H9 (cell line): Measurements from ENCODE around the gene ADAMTS3. TPM values are rescaled to one million over a fixed set of nuclear protein-coding genes. Genes with fewer than 3 reads are reported as not detected.
A peak's percentile ranks its signal among the peaks of the same experiment; 100 is the strongest.

Experiments
- DNase-seq: peaks from one replicate; pipeline ENCODE4 v3.0.0-alpha.2; 2017
- H2AFZ ChIP-seq: one replicate; pipeline ENCODE4 v1.6.1; 2013; ENCODE audit warnings: mild to moderate bottlenecking, low read length, control low read depth, moderate library complexity
- H2AK5ac ChIP-seq: 2 replicates; pipeline ENCODE4 v1.6.1; 2013; ENCODE audit warnings: low read length, control low read depth, mixed read lengths; ENCODE audit not compliant: insufficient read length
- H2BK120ac ChIP-seq: one replicate; pipeline ENCODE4 v1.6.1; 2013; ENCODE audit warnings: low read depth, mild to moderate bottlenecking, low read length, control low read depth, inconsistent platforms; ENCODE audit not compliant: poor library complexity, severe bottlenecking
- H2BK12ac ChIP-seq: 2 replicates; pipeline ENCODE4 v1.6.1; 2013; ENCODE audit warnings: low read length, control low read depth, mixed read lengths, low read depth; ENCODE audit not compliant: insufficient read length
- H2BK15ac ChIP-seq: 2 replicates; pipeline ENCODE4 v1.6.1; 2013; ENCODE audit warnings: low read depth, low read length, control low read depth
- H2BK20ac ChIP-seq: one replicate; pipeline ENCODE4 v1.6.1; 2013; ENCODE audit warnings: low read depth, mild to moderate bottlenecking, low read length, control low read depth, inconsistent platforms; ENCODE audit not compliant: poor library complexity, severe bottlenecking
- H2BK5ac ChIP-seq: 2 replicates; pipeline ENCODE4 v1.6.1; 2013; ENCODE audit warnings: low read length, control low read depth, mixed read lengths; ENCODE audit not compliant: insufficient read length
- H3K14ac ChIP-seq: 2 replicates; pipeline ENCODE4 v1.6.1; 2013; ENCODE audit warnings: low read length, control low read depth; ENCODE audit not compliant: insufficient read depth
- H3K18ac ChIP-seq: 2 replicates; pipeline ENCODE4 v1.6.1; 2013; ENCODE audit warnings: low read depth, mild to moderate bottlenecking, mixed read lengths, low read length, control low read depth; ENCODE audit not compliant: insufficient read length
- H3K23ac ChIP-seq: 2 replicates; pipeline ENCODE4 v1.6.1; 2013; ENCODE audit warnings: low read length, control low read depth, mixed read lengths, low read depth; ENCODE audit not compliant: insufficient read length
- H3K23me2 ChIP-seq: 2 replicates; pipeline ENCODE4 v1.6.1; 2013; ENCODE audit warnings: low read depth, mild to moderate bottlenecking, mixed read lengths, low read length, control low read depth; ENCODE audit not compliant: insufficient read length, poor library complexity, severe bottlenecking
- H3K27ac ChIP-seq: 2 replicates; pipeline ENCODE4 v1.5.1; 2013; ENCODE audit warnings: low read length, control low read depth, mixed read lengths, low read depth; ENCODE audit not compliant: insufficient read length
- H3K27me3 ChIP-seq: 2 replicates; pipeline ENCODE4 v1.6.1; 2013; ENCODE audit warnings: low read length, control low read depth, inconsistent platforms; ENCODE audit not compliant: insufficient read depth
- H3K4ac ChIP-seq: 2 replicates; pipeline ENCODE4 v1.6.1; 2013; ENCODE audit warnings: low read depth, mild to moderate bottlenecking, control low read depth, inconsistent platforms, low read length, moderate library complexity
- H3K4me1 ChIP-seq: 2 replicates; pipeline ENCODE4 v1.6.1; 2013; ENCODE audit warnings: low read length, control low read depth, inconsistent platforms; ENCODE audit not compliant: insufficient read depth
- H3K4me2 ChIP-seq: 2 replicates; pipeline ENCODE4 v1.6.1; 2013; ENCODE audit warnings: low read length, control low read depth, mixed read lengths; ENCODE audit not compliant: insufficient read length, insufficient read depth
- H3K56ac ChIP-seq: 2 replicates; pipeline ENCODE4 v1.6.1; 2013; ENCODE audit warnings: low read depth, mild to moderate bottlenecking, mixed read lengths, low read length, control low read depth; ENCODE audit not compliant: insufficient read length
- H3K79me1 ChIP-seq: 2 replicates; pipeline ENCODE4 v1.6.1; 2013; ENCODE audit warnings: low read depth, mild to moderate bottlenecking, moderate library complexity, low read length, control low read depth, inconsistent platforms; ENCODE audit not compliant: insufficient read depth, poor library complexity, severe bottlenecking
- H3K79me2 ChIP-seq: 2 replicates; pipeline ENCODE4 v1.6.1; 2013; ENCODE audit warnings: low read length, control low read depth, inconsistent platforms; ENCODE audit not compliant: insufficient read depth
- H3K9ac ChIP-seq: 2 replicates; pipeline ENCODE4 v1.6.1; 2013; ENCODE audit warnings: low read length, control low read depth, mixed read lengths; ENCODE audit not compliant: insufficient read length; ENCODE audit errors: extremely low read depth
- H3K9me3 ChIP-seq: one replicate; pipeline ENCODE4 v1.6.1; 2013; ENCODE audit warnings: low read depth, low read length, inconsistent platforms; ENCODE audit not compliant: control insufficient read depth
- H3T11ph ChIP-seq: one replicate; pipeline ENCODE4 v1.6.1; 2013; ENCODE audit warnings: mild to moderate bottlenecking, low read length, control low read depth, inconsistent platforms
- H4K20me1 ChIP-seq: one replicate; pipeline ENCODE4 v1.6.1; 2013; ENCODE audit not compliant: control insufficient read depth, insufficient read length, insufficient read depth
- H4K5ac ChIP-seq: 2 replicates; pipeline ENCODE4 v1.6.1; 2013; ENCODE audit warnings: low read depth, mild to moderate bottlenecking, mixed read lengths, low read length, control low read depth; ENCODE audit not compliant: insufficient read length
- H4K8ac ChIP-seq: replicated peaks from 2 replicates; pipeline ENCODE4 v1.6.1; 2013; ENCODE audit warnings: low read length, control low read depth, mixed read lengths, low read depth; ENCODE audit not compliant: insufficient read length
- H4K91ac ChIP-seq: 2 replicates; pipeline ENCODE4 v1.6.1; 2013; ENCODE audit warnings: low read depth, mild to moderate bottlenecking, moderate library complexity, mixed read lengths, low read length, control low read depth; ENCODE audit not compliant: insufficient read length
- H3K27ac Mint-ChIP-seq, 3 experiments: 2 replicates in 2 of 3; 3 replicates in 1 of 3; pipeline ENCODE4 v1.8.0; 2020 to 2021; ENCODE audit warnings: mixed read lengths in 3 of 3, mild to moderate bottlenecking in 1 of 3, moderate library complexity in 1 of 3
- H3K27me3 Mint-ChIP-seq: 2 replicates; pipeline ENCODE4 v1.8.0; 2021; ENCODE audit warnings: low read depth, mild to moderate bottlenecking, moderate library complexity, mixed read lengths
- H3K36me3 Mint-ChIP-seq, 3 experiments: 2 replicates in 2 of 3; 3 replicates in 1 of 3; pipeline ENCODE4 v1.8.0; 2020 to 2021; ENCODE audit warnings: low read depth in 3 of 3, mixed read lengths in 3 of 3; ENCODE audit not compliant: insufficient read depth in 1 of 3
- H3K4me1 Mint-ChIP-seq, 2 experiments: 2 replicates each; pipeline ENCODE4 v1.8.0; 2020; ENCODE audit warnings: mixed read lengths in 2 of 2
- H3K4me3 Mint-ChIP-seq, 2 experiments: 2 replicates in 1 of 2; 3 replicates in 1 of 2; pipeline ENCODE4 v1.8.0; 2020 to 2021; ENCODE audit warnings: mild to moderate bottlenecking in 2 of 2, mixed read lengths in 2 of 2, moderate library complexity in 1 of 2
- H3K9me3 Mint-ChIP-seq, 2 experiments: 2 replicates in 1 of 2; 3 replicates in 1 of 2; pipeline ENCODE4 v1.8.0; 2020; ENCODE audit warnings: mild to moderate bottlenecking in 2 of 2, mixed read lengths in 2 of 2, moderate library complexity in 1 of 2
- CTCF ChIP-seq: fragments of 200-600 bp; sonication (generic); conservative IDR thresholded peaks from 3 replicates; pipeline ENCODE4 v1.8.0; 2021; ENCODE audit warnings: antibody characterized with exemption, mild to moderate bottlenecking
- WGBS: extraction: QIAGEN DNeasy Blood & Tissue Kit; methylation state at CpG from one replicate; pipeline ENCODE4 v1.1.7; 2013; ENCODE audit warnings: missing lambda C conversion rate, low lambda C conversion rate, mixed read lengths; ENCODE audit not compliant: insufficient read length; ENCODE audit errors: extremely low coverage; 5-methylcytosine and 5-hydroxymethylcytosine counted together
- total RNA-seq: library from RNA; stranded (reverse); gene quantifications from 2 replicates; pipeline ENCODE4 v1.2.1, GENCODE V29; 2021

ADAMTS3 gene
- total RNA-seq, 1 experiment from 2014 or later: 1.1 TPM

- WGBS: no CpG with 5 or more reads among the region's 2 CpGs
- peak; percentile 77 for TF ChIP-seq CTCF
- H3K4me3 Mint-ChIP-seq: no peak overlapping the region
- H4K91ac ChIP-seq: no peak overlapping the region
- H3K27ac ChIP-seq: no peak overlapping the region
- peaks cover 0 to 5% of the 10 kb centered on the region in 2 experiments; a peak in 1 of 4 replicates for H3K4me1 Mint-ChIP-seq
- H3K56ac ChIP-seq: no peak overlapping the region
- H2BK120ac ChIP-seq: no peak overlapping the region
- no peak overlapping the region for H3K14ac ChIP-seq
- no peak for DNase-seq
- H3K27ac Mint-ChIP-seq: no peak overlapping the region
- H3K4ac ChIP-seq: no peak overlapping the region
- H3K9me3 Mint-ChIP-seq: no peaks in the 10 kb centered on the region
- no peaks in the 10 kb centered on the region for H3K9me3 ChIP-seq
- no peak overlapping the region for H2AK5ac ChIP-seq
- no peak overlapping the region for H3K23ac ChIP-seq
- H4K8ac ChIP-seq: no peak overlapping the region
- no peak overlapping the region for H4K5ac ChIP-seq
- no peak overlapping the region for H3K9ac ChIP-seq
- no peak overlapping the region for H2BK12ac ChIP-seq
- H2BK15ac ChIP-seq: no peak overlapping the region
- H2BK5ac ChIP-seq: no peak overlapping the region
- H3K4me2 ChIP-seq: no peak overlapping the region
- H2AFZ ChIP-seq: no peak overlapping the region
- no peaks in the 10 kb centered on the region for H3K36me3 Mint-ChIP-seq
- H3K18ac ChIP-seq: no peak overlapping the region
- H3K4me1 ChIP-seq: no peaks in the 10 kb centered on the region
- H3K79me2 ChIP-seq: no peaks in the 10 kb centered on the region
- H3K23me2 ChIP-seq: no peaks in the 10 kb centered on the region
- H4K20me1 ChIP-seq: no peaks in the 10 kb centered on the region
- H2BK20ac ChIP-seq: no peak overlapping the region
- H3K27me3 ChIP-seq: no peaks in the 10 kb centered on the region
- H3T11ph ChIP-seq: no peak overlapping the region
- no peaks in the 10 kb centered on the region for H3K27me3 Mint-ChIP-seq
- no peaks in the 10 kb centered on the region for H3K79me1 ChIP-seq
These were observed 242.1 kb downstream of the ADAMTS3 start for GRCh38 chr4:72326692-72327632.
